Nephron progenitor cell (in vitro differentiated cells): Measurements from ENCODE around the gene CYTH1.

Experiments used
- DNase-seq: peaks from one replicate; pipeline ENCODE4 v3.0.0; 2021
- H3K27ac Mint-ChIP-seq: 2 replicates; pipeline ENCODE4 v1.8.0; 2021; ENCODE audit warnings: mild to moderate bottlenecking, moderate library complexity, mixed read lengths
- H3K27me3 Mint-ChIP-seq: 2 replicates; pipeline ENCODE4 v1.8.0; 2021; ENCODE audit warnings: mild to moderate bottlenecking, low read depth, mixed read lengths; ENCODE audit not compliant: poor library complexity
- H3K36me3 Mint-ChIP-seq: 2 replicates; pipeline ENCODE4 v1.8.0; 2021; ENCODE audit warnings: low read depth, mixed read lengths
- H3K4me1 Mint-ChIP-seq: 2 replicates; pipeline ENCODE4 v1.8.0; 2021; ENCODE audit warnings: mixed read lengths
- H3K4me3 Mint-ChIP-seq: 2 replicates; pipeline ENCODE4 v1.8.0; 2021; ENCODE audit warnings: mild to moderate bottlenecking, moderate library complexity, mixed read lengths
- H3K9me3 Mint-ChIP-seq: 2 replicates; pipeline ENCODE4 v1.8.0; 2021; ENCODE audit warnings: mild to moderate bottlenecking, moderate library complexity, mixed read lengths
- CTCF ChIP-seq: fragments of 200-600 bp; sonication (generic); IDR thresholded peaks from 2 replicates; pipeline ENCODE4 v1.5.0; 2021; ENCODE audit warnings: antibody characterized with exemption

Gene CYTH1

GRCh38 chr17:78705071-78705470 is 77.0 kb downstream of the CYTH1 start:
- Mint-ChIP-seq H3K36me3 (peaks cover 35% of the 10 kb centered on the region), H3K9me3 (no peaks in the 10 kb centered on the region), H3K4me1 (peaks cover 25% of the 10 kb centered on the region), H3K4me3 (no peak overlapping the region), H3K27ac (no peak overlapping the region), H3K27me3 (no peaks in the 10 kb centered on the region)
- DNase-seq: no peak
- TF ChIP-seq CTCF: no peak

- H3K4me1 Mint-ChIP-seq: peaks cover 25% of the 10 kb centered on the region
- H3K4me3 Mint-ChIP-seq: no peak overlapping the region
- H3K36me3 Mint-ChIP-seq: peaks cover 37% of the 10 kb centered on the region
- no peaks in the 10 kb centered on the region for H3K27me3 Mint-ChIP-seq
- no peaks in the 10 kb centered on the region for H3K9me3 Mint-ChIP-seq
- H3K27ac Mint-ChIP-seq: no peak overlapping the region
- no peak for DNase-seq
- no peak for TF ChIP-seq CTCF
Measured at GRCh38 chr17:78704594-78704993, 77.5 kb downstream of the CYTH1 start.

- Mint-ChIP-seq H3K4me1 (peaks cover 19% of the 10 kb centered on the region), H3K4me3 (no peak overlapping the region), H3K27ac (peak overlapping the region; percentile 64), H3K27me3 (peaks cover 2% of the 10 kb centered on the region), H3K9me3 (no peaks in the 10 kb centered on the region), H3K36me3 (peaks cover 66% of the 10 kb centered on the region)
- TF ChIP-seq CTCF: no peak
- no peak for DNase-seq
Measured at GRCh38 chr17:78697554-78698343, 84.3 kb downstream of the CYTH1 start.

- H3K27me3 Mint-ChIP-seq: peaks cover 2% of the 10 kb centered on the region
- H3K36me3 Mint-ChIP-seq: peaks cover 67% of the 10 kb centered on the region
- H3K27ac Mint-ChIP-seq: no peak overlapping the region
Measured at GRCh38 chr17:78697122-78697521, 85.0 kb downstream of the CYTH1 start.

GRCh38 chr17:78696016-78696982 is 85.8 kb downstream of the CYTH1 start:
- no peak for DNase-seq
- no peak for TF ChIP-seq CTCF
- no peak overlapping the region for H3K27ac Mint-ChIP-seq
- peaks cover 66% of the 10 kb centered on the region for H3K36me3 Mint-ChIP-seq
- no peak overlapping the region for H3K4me3 Mint-ChIP-seq
- no peaks in the 10 kb centered on the region for H3K9me3 Mint-ChIP-seq
- peaks cover 19% of the 10 kb centered on the region for H3K4me1 Mint-ChIP-seq
- H3K27me3 Mint-ChIP-seq: peaks cover 2% of the 10 kb centered on the region

More at GRCh38 chr17:78697122-78697521, 85.0 kb downstream of the CYTH1 start:
- no peak overlapping the region for H3K4me3 Mint-ChIP-seq
- DNase-seq: no peak
- peaks cover 19% of the 10 kb centered on the region for H3K4me1 Mint-ChIP-seq
- H3K9me3 Mint-ChIP-seq: no peaks in the 10 kb centered on the region
- TF ChIP-seq CTCF: no peak
